Measurements from ENCODE around the gene OR52H1. TPM values are rescaled to one million over a fixed set of nuclear protein-coding genes. Genes with fewer than 3 reads are reported as not detected.

Gene OR52H1
- polyA plus RNA-seq, 1 of the 3 experiments (the other 2 are of a cell fraction) = not detected

GRCh38 chr11:5514841-5515240 lies 33.5 kb downstream of the OR52H1 start:
- Histone ChIP-seq H4K20me1 (ENCODE audit: insufficient read depth) (no peaks in the 10 kb centered on the region), H3K4me2 (no peak overlapping the region), H3K4me3 (ENCODE audit: low read depth in 2 of 2, low read length in 1 of 2) (no peak overlapping the region), H3F3A (replicated peaks; ENCODE audit: insufficient read depth) (no peaks in the 10 kb centered on the region), H3K9me3 (no peaks in the 10 kb centered on the region), H3K79me2 (ENCODE audit: insufficient read depth) (no peaks in the 10 kb centered on the region), H3K4me1 (ENCODE audit: control insufficient read depth in 1 of 2, insufficient read depth in 2 of 2, low read depth in 1 of 2, low read length in 1 of 2) (no peaks in the 10 kb centered on the region), H2AFZ (ENCODE audit: low read depth) (no peak overlapping the region), H3K9me2 (no peaks in the 10 kb centered on the region), H3K36me3 (replicated peaks in 1 of 2; ENCODE audit: control insufficient read depth in 1 of 2, insufficient read depth in 2 of 2, low read length in 1 of 2) (no peaks in the 10 kb centered on the region), H3K27me3 (ENCODE audit: insufficient read depth) (no peaks in the 10 kb centered on the region), H3K27ac (ENCODE audit: low read depth in 2 of 2, low read length in 1 of 2) (no peak overlapping the region), H3K9ac (no peak overlapping the region)
- CTCF ChIA-PET = no interaction called here
- no peak for DNase-seq
- POLR2A ChIA-PET = no interaction called here
- TF ChIP-seq CHD2 (IDR thresholded peaks at IDR 0.05; ENCODE audit: low read length, partially characterized antibody) (no peak), IRF3 (IDR thresholded peaks at IDR 0.05; ENCODE audit: low read depth, low read length) (no peak), JUND (IDR thresholded peaks at IDR 0.05) (no peak), EZH2phosphoT487 (IDR thresholded peaks at IDR 0.05; ENCODE audit: borderline replicate concordance, low read depth) (no peak), EP300 (IDR thresholded peaks at IDR 0.05; ENCODE audit: borderline replicate concordance in 1 of 2, low read depth in 1 of 2, low read length in 1 of 2) (no peak), FOXM1 (IDR thresholded peaks at IDR 0.05; ENCODE audit: low read depth) (no peak), ZBTB33 (IDR thresholded peaks at IDR 0.05; ENCODE audit: borderline replicate concordance, low read depth) (no peak), RCOR1 (IDR thresholded peaks at IDR 0.05; ENCODE audit: low read length) (no peak), SIN3A (IDR thresholded peaks at IDR 0.05; ENCODE audit: borderline replicate concordance, low read depth, low read length) (no peak), TEAD4 (IDR thresholded peaks at IDR 0.05; ENCODE audit: borderline replicate concordance, insufficient read depth) (no peak), FOXJ3 (CRISPR knock-in tag; IDR thresholded peaks at IDR 0.05) (no peak), POLR2AphosphoS5 (IDR thresholded peaks at IDR 0.05; ENCODE audit: low read depth, low read length) (no peak), PBX3 (IDR thresholded peaks at IDR 0.05) (no peak), USF1 (IDR thresholded peaks at IDR 0.05; ENCODE audit: borderline replicate concordance, low read depth) (no peak), MEF2A (IDR thresholded peaks at IDR 0.05; ENCODE audit: borderline replicate concordance, low read depth) (no peak), MXI1 (IDR thresholded peaks at IDR 0.05; ENCODE audit: low read depth, low read length) (no peak)

Measured in SK-N-SH (cell line).